Progenitor cell of endocrine pancreas (in vitro differentiated cells): ENCODE data around the gene DELE1. TPM values are rescaled to one million over a fixed set of nuclear protein-coding genes. Genes with fewer than 3 reads are reported as not detected.

ENCODE experiments used
- DNase-seq: peaks from one replicate; pipeline ENCODE4 v3.0.0; 2021; ENCODE audit warnings: low spot score; ENCODE audit not compliant: unreplicated experiment
- H3K27ac Mint-ChIP-seq: 2 replicates; pipeline ENCODE4 v1.8.0; 2021; ENCODE audit warnings: mild to moderate bottlenecking, moderate library complexity, mixed read lengths
- H3K27me3 Mint-ChIP-seq: 2 replicates; pipeline ENCODE4 v1.8.0; 2021; ENCODE audit warnings: mixed read lengths
- H3K36me3 Mint-ChIP-seq: 2 replicates; pipeline ENCODE4 v1.8.0; 2022; ENCODE audit warnings: mixed read lengths; ENCODE audit not compliant: insufficient read depth
- H3K4me1 Mint-ChIP-seq: 2 replicates; pipeline ENCODE4 v1.8.0; 2021; ENCODE audit warnings: low read depth, mixed read lengths
- H3K4me3 Mint-ChIP-seq: 2 replicates; pipeline ENCODE4 v1.8.0; 2021; ENCODE audit warnings: low read depth, mild to moderate bottlenecking, moderate library complexity, mixed read lengths
- H3K9me3 Mint-ChIP-seq: 2 replicates; pipeline ENCODE4 v1.8.0; 2021; ENCODE audit warnings: low read depth, mixed read lengths
- total RNA-seq: library from RNA; stranded (reverse); gene quantifications from 2 replicates; pipeline ENCODE4 v1.2.1, GENCODE V29; 2021
- TF ChIP-seq, protein P1 (sequence below): fragments of 200-600 bp; sonication (generic); IDR thresholded peaks from one replicate; pipeline ENCODE4 v1.5.0; 2021; ENCODE audit warnings: antibody characterized with exemption, mild to moderate bottlenecking; ENCODE audit not compliant: unreplicated experiment

The DELE1 gene
- total RNA-seq, 1 donor from 2014 or later, result 86.1 TPM

DNA sequence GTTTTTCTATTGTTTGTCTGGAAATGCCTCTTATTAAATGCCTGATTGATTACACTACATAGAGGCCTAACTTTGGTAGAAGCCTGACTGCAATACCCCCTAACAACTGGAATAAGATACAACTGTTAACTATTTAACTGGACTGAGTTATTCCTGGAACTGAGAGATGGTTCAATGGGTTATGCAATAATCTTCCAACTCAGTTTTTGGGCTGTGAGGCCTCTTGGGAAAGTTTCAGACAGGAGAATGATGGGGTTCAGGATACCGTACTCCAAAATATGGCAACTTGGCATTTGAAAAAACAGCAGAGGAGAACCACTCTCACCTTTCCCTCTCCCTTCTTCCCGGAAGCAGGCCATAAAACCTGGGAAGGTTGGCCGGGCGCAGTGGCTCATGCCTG lies 26.2 kb upstream of the DELE1 start:
- TF ChIP-seq, protein P1, sequence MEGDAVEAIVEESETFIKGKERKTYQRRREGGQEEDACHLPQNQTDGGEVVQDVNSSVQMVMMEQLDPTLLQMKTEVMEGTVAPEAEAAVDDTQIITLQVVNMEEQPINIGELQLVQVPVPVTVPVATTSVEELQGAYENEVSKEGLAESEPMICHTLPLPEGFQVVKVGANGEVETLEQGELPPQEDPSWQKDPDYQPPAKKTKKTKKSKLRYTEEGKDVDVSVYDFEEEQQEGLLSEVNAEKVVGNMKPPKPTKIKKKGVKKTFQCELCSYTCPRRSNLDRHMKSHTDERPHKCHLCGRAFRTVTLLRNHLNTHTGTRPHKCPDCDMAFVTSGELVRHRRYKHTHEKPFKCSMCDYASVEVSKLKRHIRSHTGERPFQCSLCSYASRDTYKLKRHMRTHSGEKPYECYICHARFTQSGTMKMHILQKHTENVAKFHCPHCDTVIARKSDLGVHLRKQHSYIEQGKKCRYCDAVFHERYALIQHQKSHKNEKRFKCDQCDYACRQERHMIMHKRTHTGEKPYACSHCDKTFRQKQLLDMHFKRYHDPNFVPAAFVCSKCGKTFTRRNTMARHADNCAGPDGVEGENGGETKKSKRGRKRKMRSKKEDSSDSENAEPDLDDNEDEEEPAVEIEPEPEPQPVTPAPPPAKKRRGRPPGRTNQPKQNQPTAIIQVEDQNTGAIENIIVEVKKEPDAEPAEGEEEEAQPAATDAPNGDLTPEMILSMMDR, result no peak
- no peaks in the 10 kb centered on the region for H3K27me3 Mint-ChIP-seq
- no peaks in the 10 kb centered on the region for H3K4me1 Mint-ChIP-seq
- no peak for DNase-seq
- H3K9me3 Mint-ChIP-seq, result no peaks in the 10 kb centered on the region
- H3K27ac Mint-ChIP-seq, result no peak overlapping the region
- H3K36me3 Mint-ChIP-seq, result no peaks in the 10 kb centered on the region
- H3K4me3 Mint-ChIP-seq, result no peak overlapping the region

DNA sequence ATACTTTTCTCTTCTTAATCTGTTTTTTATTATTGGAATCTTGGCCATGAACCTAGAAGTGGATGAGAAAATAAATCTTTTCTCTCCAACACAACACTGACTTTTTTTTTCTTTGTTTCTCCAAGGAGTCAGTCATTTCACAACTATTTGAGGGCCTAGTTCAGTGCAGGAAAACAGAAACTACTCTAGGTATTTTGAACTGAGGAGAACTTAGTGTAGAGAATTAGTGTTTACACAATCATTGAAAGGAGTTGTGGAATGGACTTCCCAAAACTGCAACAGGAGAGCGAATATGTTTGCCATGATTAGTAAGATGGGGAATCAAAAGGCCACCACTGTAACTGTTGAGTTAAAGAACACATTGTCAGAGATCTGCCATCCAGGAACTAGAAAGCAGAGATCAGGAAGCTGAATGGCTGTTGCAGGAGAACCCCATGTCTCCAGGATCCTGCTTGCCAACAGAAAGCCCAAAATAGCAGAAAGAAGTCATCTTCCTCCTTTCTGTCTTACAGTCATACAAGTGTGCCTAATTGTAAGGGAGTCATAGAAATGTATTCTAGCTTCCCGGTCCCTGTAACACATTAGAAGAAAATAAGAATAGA lies 25.1 kb upstream of the DELE1 start:
- Mint-ChIP-seq H3K4me3 (no peak overlapping the region), H3K4me1 (no peaks in the 10 kb centered on the region), H3K9me3 (no peaks in the 10 kb centered on the region), H3K27me3 (no peaks in the 10 kb centered on the region), H3K27ac (no peak overlapping the region), H3K36me3 (no peaks in the 10 kb centered on the region)
- DNase-seq, result no peak
- TF ChIP-seq, protein P1, result no peak

DNA sequence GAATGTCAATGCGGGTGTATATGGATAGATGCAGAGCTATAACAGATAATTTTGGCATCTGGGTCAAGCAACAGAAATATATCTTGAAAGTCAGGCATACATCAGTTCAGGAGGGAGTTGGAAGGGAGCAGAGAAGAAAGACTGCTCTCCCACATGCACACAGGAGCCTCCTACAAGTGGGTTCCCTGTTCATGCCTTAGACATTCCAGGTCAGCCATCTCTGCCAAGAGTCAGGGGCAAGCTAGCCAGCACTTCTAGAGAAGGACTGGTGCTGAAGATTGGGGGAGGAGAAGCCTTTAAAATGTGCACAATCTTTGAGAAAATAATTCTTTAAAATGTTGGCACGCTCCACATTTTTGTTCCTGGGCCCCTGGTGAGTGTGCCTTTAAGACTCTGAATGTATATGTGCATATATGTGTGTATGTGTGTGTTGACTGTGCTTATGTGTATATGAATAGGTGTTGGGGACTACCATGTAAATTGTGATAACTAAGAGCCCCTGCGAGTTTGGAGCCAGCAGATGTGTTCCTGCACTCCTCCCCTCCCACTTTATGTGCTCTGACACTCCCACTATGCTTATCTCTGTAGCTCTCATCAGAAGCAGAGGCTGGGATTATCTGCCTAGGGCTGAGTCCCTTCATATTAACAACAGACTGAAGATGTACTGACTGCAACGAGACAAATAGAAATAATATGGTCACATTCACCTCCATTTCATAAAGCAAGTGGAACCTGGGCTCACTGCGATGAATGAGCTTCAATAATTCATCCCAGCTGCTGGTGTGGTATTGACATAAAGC lies 21.5 kb upstream of the DELE1 start:
- no peak overlapping the region for H3K27ac Mint-ChIP-seq
- DNase-seq, result no peak
- H3K4me3 Mint-ChIP-seq, result no peak overlapping the region
- H3K9me3 Mint-ChIP-seq, result no peaks in the 10 kb centered on the region
- no peaks in the 10 kb centered on the region for H3K4me1 Mint-ChIP-seq
- TF ChIP-seq, protein P1, result no peak
- peaks cover 6% of the 10 kb centered on the region for H3K27me3 Mint-ChIP-seq
- H3K36me3 Mint-ChIP-seq, result no peaks in the 10 kb centered on the region

DNA sequence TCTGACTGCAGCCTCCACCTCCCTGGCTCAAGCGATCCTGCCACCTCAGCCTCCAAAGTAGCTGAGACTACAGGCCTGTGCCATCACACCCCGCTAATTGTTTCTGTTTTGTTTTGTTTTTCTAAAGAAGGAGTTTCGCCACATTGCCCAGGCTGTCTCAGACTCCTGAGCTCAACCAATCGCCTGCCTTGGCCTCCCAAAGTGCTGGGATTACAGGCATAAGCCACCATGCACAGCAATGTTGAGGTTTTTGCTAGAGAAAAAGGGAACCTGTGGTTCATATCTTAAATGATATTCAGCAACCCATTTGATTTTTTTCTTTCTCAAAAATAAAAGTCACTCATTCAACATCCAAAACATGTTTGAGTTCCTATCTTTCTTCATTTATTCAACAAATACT lies 20.4 kb upstream of the DELE1 start:
- TF ChIP-seq, protein P1, result no peak
- no peaks in the 10 kb centered on the region for H3K9me3 Mint-ChIP-seq
- peak overlapping the region; percentile 67 for H3K27ac Mint-ChIP-seq
- H3K27me3 Mint-ChIP-seq, result peaks cover 6% of the 10 kb centered on the region
- no peak for DNase-seq
- no peaks in the 10 kb centered on the region for H3K36me3 Mint-ChIP-seq
- H3K4me3 Mint-ChIP-seq, result no peak overlapping the region
- no peaks in the 10 kb centered on the region for H3K4me1 Mint-ChIP-seq

DNA sequence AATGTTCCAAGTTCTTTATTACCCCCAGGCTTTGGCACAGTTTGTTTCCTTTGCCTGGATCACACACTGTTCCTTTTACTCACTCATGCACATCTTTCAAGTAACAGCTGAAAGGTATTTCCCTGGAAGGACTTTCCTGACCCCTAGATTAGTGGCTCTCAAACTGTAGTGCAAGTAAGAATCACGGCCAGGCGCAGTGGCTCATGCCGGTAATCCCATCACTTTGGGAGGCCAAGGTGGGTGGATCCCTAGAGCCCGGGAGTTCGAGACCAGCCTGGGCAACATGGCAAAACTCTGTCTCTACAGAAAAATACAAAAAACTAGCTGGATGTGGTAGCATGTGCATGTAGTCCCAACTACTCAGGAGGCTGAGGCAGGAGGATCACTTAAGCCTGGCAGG lies 19.1 kb upstream of the DELE1 start:
- no peaks in the 10 kb centered on the region for H3K9me3 Mint-ChIP-seq
- H3K4me3 Mint-ChIP-seq, result no peak overlapping the region
- no peaks in the 10 kb centered on the region for H3K36me3 Mint-ChIP-seq
- DNase-seq, result no peak
- H3K27ac Mint-ChIP-seq, result no peak overlapping the region
- H3K4me1 Mint-ChIP-seq, result no peaks in the 10 kb centered on the region
- peaks cover 6% of the 10 kb centered on the region for H3K27me3 Mint-ChIP-seq
- TF ChIP-seq, protein P1, result no peak
